Mesenchymal stem cell (in vitro differentiated cells and primary cell): ENCODE results near the gene MIF.

Source experiments
- DNase-seq: peaks from one replicate; pipeline ENCODE4 v3.0.0-alpha.2; 2013
- H2AFZ ChIP-seq: one replicate; pipeline ENCODE4 v1.6.1; 2013; ENCODE audit warnings: low read depth, mild to moderate bottlenecking, control low read depth, inconsistent platforms, low read length, moderate library complexity
- H2AK5ac ChIP-seq: 2 replicates; pipeline ENCODE4 v1.6.1; 2013; ENCODE audit warnings: low read length, moderate library complexity, mild to moderate bottlenecking, inconsistent platforms; ENCODE audit not compliant: severe bottlenecking
- H2BK120ac ChIP-seq: one replicate; pipeline ENCODE4 v1.6.1; 2013; ENCODE audit warnings: low read depth, mild to moderate bottlenecking, inconsistent platforms, low read length, moderate library complexity
- H2BK12ac ChIP-seq, 2 experiments: one replicate each; pipeline ENCODE4 v1.6.1; 2013; ENCODE audit warnings: inconsistent platforms in 2 of 2, low read length in 2 of 2, mild to moderate bottlenecking in 2 of 2, moderate library complexity in 2 of 2, control low read depth in 1 of 2
- H2BK15ac ChIP-seq: one replicate; pipeline ENCODE4 v1.6.1; 2013; ENCODE audit warnings: mild to moderate bottlenecking, low read depth, inconsistent platforms; ENCODE audit not compliant: poor library complexity, severe bottlenecking
- H2BK5ac ChIP-seq: 2 replicates; pipeline ENCODE4 v1.6.1; 2013; ENCODE audit warnings: low read depth, mild to moderate bottlenecking, low read length, control low read depth, inconsistent platforms; ENCODE audit not compliant: poor library complexity, severe bottlenecking
- H3K14ac ChIP-seq, 2 experiments: one replicate each; pipeline ENCODE4 v1.6.1; 2013; ENCODE audit warnings: inconsistent platforms in 2 of 2, low read length in 2 of 2, control low read depth in 1 of 2, mild to moderate bottlenecking in 1 of 2, moderate library complexity in 1 of 2
- H3K18ac ChIP-seq, 2 experiments: one replicate each; pipeline ENCODE4 v1.6.1; 2013; ENCODE audit warnings: inconsistent platforms in 2 of 2, low read length in 2 of 2, control low read depth in 1 of 2, low read depth in 1 of 2, mild to moderate bottlenecking in 1 of 2
- H3K23ac ChIP-seq, 2 experiments: one replicate each; pipeline ENCODE4 v1.6.1; 2013; ENCODE audit warnings: inconsistent platforms in 2 of 2, low read length in 2 of 2, mild to moderate bottlenecking in 2 of 2, moderate library complexity in 2 of 2, control low read depth in 1 of 2
- H3K27ac ChIP-seq: 2 replicates; pipeline ENCODE4 v1.5.1; 2013; ENCODE audit warnings: mild to moderate bottlenecking, moderate library complexity, low read length, control low read depth, inconsistent platforms; ENCODE audit not compliant: poor library complexity, severe bottlenecking
- H3K27me3 ChIP-seq, 2 experiments: 2 replicates each; pipeline versions ENCODE4 v1.6.1 to v1.7.0; 2013; ENCODE audit warnings: low read length in 2 of 2, mild to moderate bottlenecking in 2 of 2, moderate library complexity in 2 of 2, control low read depth in 1 of 2, inconsistent platforms in 1 of 2; ENCODE audit not compliant: control insufficient read depth in 1 of 2, insufficient read depth in 1 of 2
- H3K36me3 ChIP-seq, 2 experiments: 2 replicates each; pipeline versions ENCODE4 v1.6.1 to v1.7.0; 2013; ENCODE audit warnings: low read length in 2 of 2, control low read depth in 1 of 2, inconsistent platforms in 1 of 2, low read depth in 1 of 2, mild to moderate bottlenecking in 1 of 2; ENCODE audit not compliant: insufficient read depth in 2 of 2, control insufficient read depth in 1 of 2
- H3K4ac ChIP-seq, 2 experiments: one replicate each; pipeline ENCODE4 v1.6.1; 2013; ENCODE audit warnings: inconsistent platforms in 2 of 2, low read length in 2 of 2, mild to moderate bottlenecking in 2 of 2, moderate library complexity in 2 of 2, control low read depth in 1 of 2, low read depth in 1 of 2
- H3K4me1 ChIP-seq: 2 replicates; pipeline ENCODE4 v1.6.1; 2013; ENCODE audit warnings: low read depth, low read length, control low read depth; ENCODE audit not compliant: control insufficient read depth, insufficient read depth
- H3K4me2 ChIP-seq: 2 replicates; pipeline ENCODE4 v1.6.1; 2013; ENCODE audit warnings: low read length, mild to moderate bottlenecking, inconsistent platforms; ENCODE audit not compliant: poor library complexity, severe bottlenecking
- H3K4me3 ChIP-seq, 2 experiments: 2 replicates each; pipeline versions ENCODE4 v1.5.1 to v1.7.0; 2013; ENCODE audit warnings: low read length in 2 of 2, mild to moderate bottlenecking in 2 of 2, control low read depth in 1 of 2, low read depth in 1 of 2; ENCODE audit not compliant: insufficient read depth in 1 of 2
- H3K79me1 ChIP-seq: replicated peaks from 2 replicates; pipeline ENCODE4 v1.6.1; 2013; ENCODE audit warnings: mild to moderate bottlenecking, control low read depth, low read length, inconsistent platforms; ENCODE audit not compliant: poor library complexity, severe bottlenecking
- H3K9ac ChIP-seq: 2 replicates; pipeline ENCODE4 v1.7.0; 2013; ENCODE audit warnings: mild to moderate bottlenecking, low read length, moderate library complexity
- H3K9me3 ChIP-seq: 2 replicates; pipeline ENCODE4 v1.7.0; 2013; ENCODE audit warnings: mild to moderate bottlenecking, low read length; ENCODE audit not compliant: control insufficient read depth
- H4K8ac ChIP-seq: one replicate; pipeline ENCODE4 v1.6.1; 2013; ENCODE audit warnings: inconsistent platforms, mild to moderate bottlenecking, low read length, moderate library complexity
- H4K91ac ChIP-seq: one replicate; pipeline ENCODE4 v1.6.1; 2013; ENCODE audit warnings: mild to moderate bottlenecking, low read length, inconsistent platforms
- WGBS: methylation state at CpG from one replicate; pipeline ENCODE4 v1.1.7; 2013; ENCODE audit warnings: mixed read lengths; 5-methylcytosine and 5-hydroxymethylcytosine counted together

Gene MIF

DNA sequence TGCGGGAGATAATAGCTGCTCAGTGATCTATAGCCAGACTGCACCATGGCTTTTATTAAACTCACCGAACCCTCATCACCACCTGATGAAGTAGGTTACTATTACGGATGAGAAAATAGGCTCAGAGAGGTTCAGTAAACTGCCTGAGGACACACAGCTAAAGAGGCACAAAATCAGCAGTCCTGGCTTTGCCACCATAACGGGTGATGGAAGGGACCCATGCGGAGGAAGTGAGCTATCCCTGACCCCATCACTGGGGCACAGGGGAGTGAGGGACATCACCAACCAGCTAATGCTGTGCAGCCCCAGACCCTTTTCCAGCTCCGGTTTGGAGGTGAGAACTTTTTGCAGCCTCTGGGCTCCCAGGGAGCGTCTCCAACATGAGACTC, 48.1 kb upstream of the MIF start:
- 83% methylated on average over 7 of the region's 7 CpGs for WGBS
- Histone ChIP-seq H4K8ac (peak overlapping the region; percentile 83), H3K4ac (peak overlapping the region; percentile 79 to 80), H3K4me3 (no peak overlapping the region), H3K27ac (peak overlapping the region; percentile 13), H3K9me3 (no peaks in the 10 kb centered on the region), H2BK5ac (no peak overlapping the region), H3K9ac (no peak overlapping the region), H2BK15ac (no peak overlapping the region), H3K36me3 (no peaks in the 10 kb centered on the region), H2AK5ac (peak overlapping the region; percentile 17), H3K18ac (peak overlapping the region; percentile 29 to 87), H3K23ac (no peak overlapping the region), H2BK120ac (peak overlapping the region; percentile 91), H2BK12ac (peak overlapping the region; percentile 63 to 64), H4K91ac (peak overlapping the region; percentile 90), H3K14ac (peak overlapping the region in 1 of 2 experiments; percentile 28), H3K79me1 (no peaks in the 10 kb centered on the region), H3K27me3 (peaks cover 0 to 21% of the 10 kb centered on the region in 2 experiments), H3K4me1 (peaks cover 51% of the 10 kb centered on the region), H2AFZ (no peak overlapping the region), H3K4me2 (no peak overlapping the region)
- DNase-seq: no peak

DNA sequence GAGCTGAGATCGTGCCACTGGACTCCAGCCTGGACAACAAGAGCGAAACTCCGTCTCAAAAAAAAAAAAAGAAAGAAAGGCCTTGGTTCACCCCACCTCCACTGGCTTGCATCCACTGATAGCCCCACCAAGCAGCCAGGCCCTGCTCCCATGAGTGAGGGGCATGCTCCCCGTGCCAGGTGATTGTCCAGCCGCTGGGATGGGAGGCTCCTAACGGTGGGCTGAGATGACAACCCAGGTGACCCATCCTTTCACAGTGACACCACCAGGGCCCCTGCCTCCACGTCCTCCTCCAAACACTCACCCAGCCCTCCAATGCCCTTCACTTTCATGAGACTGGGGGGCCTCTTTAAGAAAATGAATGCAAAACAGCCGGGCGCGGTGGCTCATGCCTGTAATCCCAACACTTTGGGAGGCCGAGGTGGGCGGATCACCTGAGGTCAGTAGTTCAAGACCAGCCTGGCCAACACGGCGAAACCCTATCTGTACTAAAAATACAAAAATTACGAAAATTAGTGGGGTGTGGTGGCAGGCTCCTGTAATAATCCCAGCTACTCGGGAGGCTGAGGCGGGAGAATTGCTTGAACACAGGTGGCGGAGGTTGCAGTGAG, 46.8 kb upstream of the MIF start:
- no peak overlapping the region for H2AFZ ChIP-seq
- H2BK15ac ChIP-seq: peak overlapping the region; percentile 55
- DNase-seq: no peak
- H3K4me1 ChIP-seq: peaks cover 51% of the 10 kb centered on the region
- H3K4ac ChIP-seq: peak overlapping the region in 1 of 2 experiments; percentile 85
- H3K36me3 ChIP-seq: no peaks in the 10 kb centered on the region
- peak overlapping the region; percentile 85 for H4K91ac ChIP-seq
- no peak overlapping the region for H3K23ac ChIP-seq
- peaks cover 0 to 16% of the 10 kb centered on the region in 2 experiments for H3K27me3 ChIP-seq
- peak overlapping the region; percentile 13 to 97 for H2BK12ac ChIP-seq
- no peaks in the 10 kb centered on the region for H3K9me3 ChIP-seq
- H2AK5ac ChIP-seq: no peak overlapping the region
- H3K18ac ChIP-seq: peak overlapping the region; percentile 7 to 58
- no peak overlapping the region for H3K27ac ChIP-seq
- no peak overlapping the region for H3K4me3 ChIP-seq
- H2BK120ac ChIP-seq: no peak overlapping the region
- H3K9ac ChIP-seq: no peak overlapping the region
- no peak overlapping the region for H3K4me2 ChIP-seq
- H2BK5ac ChIP-seq: no peak overlapping the region
- 91% methylated on average over 16 of the region's 18 CpGs for WGBS
- no peak overlapping the region for H3K14ac ChIP-seq
- H3K79me1 ChIP-seq: no peaks in the 10 kb centered on the region
- H4K8ac ChIP-seq: peak overlapping the region; percentile 59

DNA sequence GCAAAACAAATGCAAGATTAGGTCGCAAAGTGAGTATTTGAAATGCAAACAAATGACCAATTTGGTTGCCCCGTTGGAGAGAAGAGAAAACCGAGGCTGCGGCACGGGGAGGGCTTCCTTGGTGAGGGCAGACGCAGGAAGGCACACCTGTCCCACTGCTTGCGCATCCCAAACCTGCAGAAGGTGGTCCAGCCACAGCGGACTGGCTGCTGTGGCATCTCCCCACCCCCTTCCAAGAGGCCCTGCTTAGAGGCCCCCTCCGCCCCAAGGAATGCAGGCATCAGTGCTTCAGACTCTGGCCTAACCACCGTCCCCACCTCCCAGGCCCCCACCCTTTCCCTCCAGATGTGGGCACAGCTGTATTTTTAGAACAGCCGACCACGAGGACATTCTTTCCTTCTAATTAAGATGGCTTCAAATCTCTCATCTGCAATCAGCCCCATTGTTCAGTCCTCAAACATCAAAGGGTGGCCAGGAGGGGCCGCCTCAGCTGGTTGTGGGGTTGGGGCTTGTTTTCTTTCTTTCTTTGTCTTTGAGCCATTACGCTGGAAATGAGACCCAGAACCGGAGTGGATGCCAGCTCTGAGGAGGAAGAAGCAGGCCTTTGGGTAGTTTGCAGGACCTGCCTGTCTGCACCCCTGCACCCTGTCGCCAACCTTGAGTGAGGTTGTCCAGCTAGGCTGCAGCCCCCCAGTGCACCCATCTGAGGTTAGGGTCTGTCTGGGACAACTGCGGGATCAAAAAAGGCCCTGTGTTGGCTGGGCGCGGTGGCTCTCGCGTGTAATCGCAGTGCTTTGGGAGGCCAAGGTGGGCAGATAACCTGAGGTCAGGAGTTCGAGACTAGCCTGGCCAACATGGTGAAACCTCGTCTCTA, 46.0 kb upstream of the MIF start:
- Histone ChIP-seq H3K27ac (no peak overlapping the region), H2BK5ac (no peak overlapping the region)

More for the DNA sequence above, 46.0 kb upstream of the MIF start:
- Histone ChIP-seq H2BK120ac (no peak overlapping the region), H3K4me3 (no peak overlapping the region), H3K79me1 (no peaks in the 10 kb centered on the region), H3K4ac (peak overlapping the region in 1 of 2 experiments; percentile 60), H3K9me3 (no peaks in the 10 kb centered on the region), H3K14ac (no peak overlapping the region), H3K9ac (no peak overlapping the region), H2BK12ac (peak overlapping the region; percentile 33 to 87), H4K8ac (peak overlapping the region; percentile 55), H3K4me2 (no peak overlapping the region), H3K27me3 (peaks cover 0 to 16% of the 10 kb centered on the region in 2 experiments), H2AK5ac (peak overlapping the region; percentile 28), H2AFZ (no peak overlapping the region), H3K18ac (peak overlapping the region in 1 of 2 experiments; percentile 15), H4K91ac (peak overlapping the region; percentile 14), H3K4me1 (peaks cover 51% of the 10 kb centered on the region), H2BK15ac (peak overlapping the region; percentile 89), H3K36me3 (no peaks in the 10 kb centered on the region), H3K23ac (peak overlapping the region in 1 of 2 experiments; percentile 18)
- 79% methylated on average over 22 of the region's 24 CpGs for WGBS
- no peak for DNase-seq
